Amygdala (tissue), 56 donors: Measurements from ENCODE around the gene CYP2E1.
"Not testable (repeated sequence)": the region's sequence is repeated elsewhere in the genome, so short reads cannot be mapped to it uniquely, and the experiment has no call there.

Source experiments
- DNase-seq, 56 donors: peaks; one replicate each; lab custom pipeline; 2025; lab: John Stamatoyannopoulos, UW

The CYP2E1 gene

GRCh38 chr10:133526957-133527588 is at the start of gene CYP2E1:
Gene CYP2E1 (plus strand): TSS chr10:133527363. CDS start chr10:133527396, 33 bp downstream.
- no peak for DNase-seq

- no peak for DNase-seq
Observed at GRCh38 chr10:133481086-133481643, 46.0 kb upstream of the CYP2E1 start.

GRCh38 chr10:133481657-133482056 is 45.5 kb upstream of the CYP2E1 start:
- no peak for DNase-seq

- DNase-seq = no peak
Observed at GRCh38 chr10:133484818-133485217, 42.3 kb upstream of the CYP2E1 start.

- no peak for DNase-seq
Observed at GRCh38 chr10:133487085-133487484, 40.1 kb upstream of the CYP2E1 start.

GRCh38 chr10:133488354-133488753 is 38.8 kb upstream of the CYP2E1 start:
- no peak for DNase-seq

- DNase-seq = no peak
Observed at GRCh38 chr10:133489816-133490588, 37.2 kb upstream of the CYP2E1 start.

- DNase-seq = not testable (repeated sequence)
Observed at GRCh38 chr10:133493562-133493961, 33.6 kb upstream of the CYP2E1 start.

GRCh38 chr10:133497363-133497762 is 29.8 kb upstream of the CYP2E1 start:
- peak in 2 of 56 donors; percentile 10 to 20 for DNase-seq

GRCh38 chr10:133499176-133499575 is 28.0 kb upstream of the CYP2E1 start:
- not testable (repeated sequence) for DNase-seq

GRCh38 chr10:133500897-133501296 is 26.3 kb upstream of the CYP2E1 start:
- not testable (repeated sequence) for DNase-seq

GRCh38 chr10:133509700-133510099 is 17.5 kb upstream of the CYP2E1 start:
- DNase-seq = no peak

GRCh38 chr10:133511408-133511807 is 15.8 kb upstream of the CYP2E1 start:
- no peak for DNase-seq

GRCh38 chr10:133511907-133512528 is 15.1 kb upstream of the CYP2E1 start:
- DNase-seq = no peak

GRCh38 chr10:133515471-133515870 is 11.7 kb upstream of the CYP2E1 start:
- DNase-seq = no peak

- DNase-seq = no peak
Observed at GRCh38 chr10:133516057-133516456, 11.1 kb upstream of the CYP2E1 start.

GRCh38 chr10:133518517-133518916 is 8.6 kb upstream of the CYP2E1 start:
- not testable (repeated sequence) for DNase-seq

- peak in 51 of 56 donors; percentile 13 to 84 (median 52) for DNase-seq
Observed at GRCh38 chr10:133520193-133520738, 6.9 kb upstream of the CYP2E1 start.

- DNase-seq = no peak
Observed at GRCh38 chr10:133523631-133524203, 3.4 kb upstream of the CYP2E1 start.

GRCh38 chr10:133525444-133525843 is 1.7 kb upstream of the CYP2E1 start:
- DNase-seq = no peak
